Cerebellar cortex (tissue), 1 donor: ENCODE data around the gene LSG1.
"Not testable (repeated sequence)": the region's sequence is repeated elsewhere in the genome, so short reads cannot be mapped to it uniquely, and the experiment has no call there.

Experiments used
- DNase-seq: peaks from one replicate; pipeline ENCODE4 v3.0.0-alpha.2; 2015; ENCODE audit warnings: low spot score

The LSG1 gene

DNA sequence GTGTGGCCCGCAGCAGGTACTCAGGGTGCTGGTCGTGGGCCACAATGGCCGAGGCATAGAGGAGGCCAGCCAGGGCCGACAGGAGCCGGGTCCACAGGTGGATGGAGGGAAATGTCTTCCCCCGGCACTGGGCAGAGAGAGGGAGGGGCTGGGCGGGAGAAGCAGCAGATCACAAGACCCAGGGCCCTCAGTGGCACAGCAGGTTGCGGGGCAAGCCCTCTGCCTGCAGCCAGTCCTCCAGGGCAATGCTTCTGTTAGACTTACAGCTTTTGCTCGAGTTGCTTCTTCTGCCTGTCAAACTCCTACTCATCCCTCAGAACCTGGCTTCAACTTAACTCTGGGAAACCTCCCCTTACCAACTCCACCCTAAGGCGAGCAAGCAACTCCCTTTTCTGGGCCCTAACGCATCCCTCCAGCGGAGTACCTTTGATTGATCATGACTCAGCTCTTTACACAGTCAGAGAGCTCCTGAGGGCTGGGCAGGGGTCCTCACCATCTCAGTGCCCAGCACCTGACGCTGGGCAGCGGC lies 54.8 kb downstream of the LSG1 start:
- no peak for DNase-seq

DNA sequence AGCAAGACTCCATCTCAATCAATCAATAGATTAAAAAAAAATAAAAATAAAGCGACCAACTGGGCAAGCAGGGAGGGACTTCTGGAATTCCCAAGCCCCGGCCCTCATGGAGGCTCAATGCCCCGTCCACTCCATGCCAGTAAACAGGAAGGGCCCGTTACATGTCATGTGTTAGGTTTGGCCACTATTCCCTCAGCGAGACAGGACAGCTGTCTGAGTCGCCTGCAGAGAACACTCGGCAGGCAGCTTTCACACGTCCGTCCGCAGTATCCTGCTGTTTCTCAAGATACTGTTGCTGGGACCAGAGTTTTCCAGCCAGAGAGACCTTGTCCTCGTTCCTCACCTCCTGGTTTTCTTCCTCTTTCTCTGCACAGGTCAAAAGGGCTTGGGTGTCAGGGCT lies 56.8 kb downstream of the LSG1 start:
- no peak for DNase-seq

- no peak for DNase-seq
These were observed 59.8 kb downstream of the LSG1 start for GRCh38 chr3:194612221-194612620.

GRCh38 chr3:194610689-194611088 lies 61.3 kb downstream of the LSG1 start:
- DNase-seq: no peak

DNA sequence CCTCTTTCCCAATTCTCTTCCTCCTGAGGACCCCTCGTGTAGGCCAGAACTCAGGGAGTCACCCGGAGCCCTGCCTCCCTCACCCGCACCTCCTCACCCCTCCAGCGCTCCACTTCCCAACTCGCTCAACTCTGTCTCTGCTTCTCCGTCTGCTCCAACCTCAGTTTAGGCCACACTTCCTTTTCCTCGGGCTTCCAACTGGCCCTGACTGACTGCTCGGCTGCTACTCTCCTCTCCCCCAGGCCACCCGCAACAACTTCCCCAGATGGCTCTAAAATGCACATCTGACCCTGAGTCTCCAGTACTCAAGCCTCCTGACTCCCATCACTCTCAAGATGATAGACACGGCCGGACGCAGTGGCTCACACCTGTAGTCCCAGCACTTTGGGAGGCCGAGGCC lies 62.4 kb downstream of the LSG1 start:
- no peak for DNase-seq

DNA sequence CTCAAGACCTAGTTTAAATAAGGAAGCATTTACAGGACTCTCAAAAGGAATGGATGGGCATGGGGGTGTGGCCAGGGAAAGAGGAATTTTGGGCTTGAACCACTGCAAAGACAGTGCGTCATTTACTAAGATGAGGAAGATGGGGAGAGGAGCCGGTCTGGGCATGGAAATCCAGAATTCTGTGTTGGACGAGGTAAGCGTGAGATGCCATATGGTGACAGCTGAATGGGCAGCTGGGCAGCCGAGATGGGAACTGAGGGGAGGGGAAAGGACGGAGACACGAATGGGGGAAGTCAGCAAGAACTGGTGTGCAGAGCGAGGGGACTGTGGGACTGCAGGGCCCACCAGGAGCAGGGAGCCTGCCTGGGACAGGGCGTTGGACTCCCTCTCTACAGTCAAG lies 63.0 kb downstream of the LSG1 start:
- DNase-seq: no peak

DNA sequence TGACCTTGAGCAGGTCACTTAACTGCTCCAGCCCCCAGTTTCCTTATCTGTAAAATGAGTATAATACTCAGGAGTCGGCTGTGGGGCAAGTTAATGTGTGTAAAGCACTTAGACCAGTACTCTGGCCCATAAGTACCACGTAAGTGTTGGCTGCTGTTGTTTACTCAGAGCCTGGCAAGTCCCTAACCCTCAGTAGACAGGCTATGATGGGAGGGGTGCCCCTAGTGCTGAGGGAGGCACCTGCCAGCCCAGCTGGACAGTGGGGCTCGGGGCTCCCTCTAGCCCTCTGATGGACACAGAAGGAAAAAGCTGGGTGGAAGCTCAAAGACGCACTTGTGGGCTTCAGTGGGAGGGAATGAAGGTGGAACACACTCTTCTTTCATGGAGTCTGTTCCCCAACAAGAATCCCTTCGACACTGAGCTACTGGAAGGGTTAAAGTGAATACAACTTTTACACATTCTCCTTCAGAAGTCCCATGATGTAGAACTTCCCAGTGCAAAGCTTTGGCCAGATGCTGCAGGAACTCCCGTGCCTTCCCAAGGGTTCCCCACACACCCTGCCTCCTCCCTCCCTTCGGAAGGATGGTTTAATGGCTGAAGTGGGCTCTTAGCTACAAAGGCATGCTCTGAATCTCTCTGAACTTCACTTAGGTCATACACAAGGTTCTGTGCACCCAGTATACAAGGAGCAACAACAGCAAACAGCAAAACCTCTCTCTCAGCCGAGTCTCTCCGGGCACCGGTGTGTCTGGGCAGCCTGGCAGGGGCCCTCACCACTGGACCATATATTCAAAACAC lies 64.2 kb downstream of the LSG1 start:
- DNase-seq: no peak

- DNase-seq: no peak
These were observed 65.0 kb downstream of the LSG1 start for GRCh38 chr3:194606941-194607340.

DNA sequence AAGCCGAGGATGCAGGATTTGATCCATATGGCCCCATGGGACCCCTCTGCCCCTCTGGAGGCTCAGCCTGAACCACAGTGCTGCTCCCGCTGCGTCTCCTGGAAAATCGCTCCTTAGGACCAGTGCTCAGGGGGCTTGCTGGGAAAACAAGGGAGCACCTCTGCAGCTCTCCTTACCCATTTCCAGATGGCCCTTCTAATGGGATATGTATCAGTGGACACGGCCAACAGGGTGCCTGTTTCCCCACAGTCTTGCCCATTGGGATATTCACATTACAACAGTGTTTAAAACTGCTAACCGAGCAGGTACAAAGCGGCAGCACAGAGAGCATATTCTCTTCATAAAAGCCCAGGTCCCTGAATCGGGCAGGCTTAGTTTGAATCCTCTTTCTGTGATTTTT lies 65.8 kb downstream of the LSG1 start:
- DNase-seq: no peak

GRCh38 chr3:194605314-194605713 lies 66.7 kb downstream of the LSG1 start:
- DNase-seq: not testable (repeated sequence)

- no peak for DNase-seq
These were observed 67.2 kb downstream of the LSG1 start for GRCh38 chr3:194604837-194605236.

GRCh38 chr3:194604126-194604525 lies 67.9 kb downstream of the LSG1 start:
- no peak for DNase-seq

DNA sequence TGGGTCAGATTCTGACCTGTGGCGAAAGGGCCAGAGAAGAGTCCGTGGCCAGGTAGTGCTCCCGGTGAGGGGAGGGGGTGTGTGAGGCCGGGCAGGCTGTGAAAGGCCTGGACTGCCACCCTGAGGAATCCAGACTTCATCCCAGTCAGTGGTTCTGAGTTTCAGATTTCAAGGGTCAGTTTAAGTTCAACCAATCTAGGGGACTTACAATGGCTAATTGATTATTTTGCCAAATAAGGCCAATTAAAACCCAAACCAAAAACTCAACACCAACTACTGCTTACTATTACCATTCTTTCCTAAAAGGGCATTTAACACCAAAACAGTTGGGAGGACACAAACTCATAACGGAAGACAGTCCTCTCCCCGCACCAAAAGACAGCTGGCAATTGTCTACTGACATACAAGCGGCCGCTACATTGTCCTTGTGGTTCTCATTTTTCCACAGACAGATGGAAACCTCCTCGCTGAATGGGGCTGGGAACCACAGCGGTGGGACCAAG lies 69.3 kb downstream of the LSG1 start:
- DNase-seq: no peak

DNA sequence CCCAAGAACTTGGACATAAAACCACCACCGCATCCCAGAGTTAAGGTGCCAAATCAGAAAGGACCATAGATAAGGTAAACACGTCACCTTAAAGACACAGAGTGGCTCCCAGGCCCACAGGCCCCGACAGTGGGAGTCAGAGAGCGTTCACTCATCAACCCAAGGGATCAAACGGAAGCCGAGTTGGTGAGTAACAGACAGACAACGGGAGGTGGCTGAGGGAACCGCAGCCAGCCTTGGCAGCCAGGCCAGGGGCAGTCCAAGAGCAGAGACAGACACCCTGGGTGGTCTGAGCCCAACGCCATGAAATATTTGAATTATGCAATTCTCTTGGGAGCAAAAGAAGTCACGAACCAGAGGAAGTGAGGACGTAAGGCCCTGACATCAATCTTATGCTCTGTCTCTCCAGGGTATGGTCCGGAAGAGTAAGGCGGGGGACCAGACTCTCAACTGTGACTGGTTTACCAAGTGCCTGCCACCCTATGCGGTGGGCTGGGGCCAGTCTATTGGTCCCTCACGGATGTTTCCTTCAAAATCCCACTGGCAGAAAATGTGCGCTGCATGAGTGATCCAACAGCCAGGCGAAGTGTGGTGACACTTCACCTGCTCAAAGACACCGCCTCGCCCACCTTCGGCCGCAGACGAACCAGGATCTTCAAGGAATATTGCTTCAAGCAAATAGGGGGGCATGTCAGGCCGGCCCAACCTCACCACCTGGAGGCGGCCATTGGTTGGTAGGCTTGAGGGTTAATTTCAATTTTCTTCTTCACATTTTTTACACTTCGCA lies 73.0 kb downstream of the LSG1 start:
- no peak for DNase-seq

DNA sequence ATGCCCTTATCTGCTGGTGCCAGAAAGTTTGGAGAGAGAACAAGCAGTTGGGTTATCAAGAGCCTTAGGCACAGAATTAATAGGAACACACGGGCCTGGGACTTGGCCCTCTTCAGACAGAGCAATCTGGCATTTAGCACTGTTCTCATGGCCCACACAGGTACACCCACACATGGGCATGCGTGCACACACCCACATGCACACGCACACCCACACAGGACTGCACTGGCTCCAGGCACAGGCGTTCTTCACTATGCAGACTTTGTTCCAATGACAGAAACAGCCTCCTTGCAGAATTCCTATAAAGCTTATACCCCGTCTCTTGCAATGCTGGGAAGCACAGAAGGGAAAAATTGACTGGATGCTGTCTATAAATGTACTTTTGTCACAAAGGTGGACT lies 75.1 kb downstream of the LSG1 start:
- DNase-seq: no peak

GRCh38 chr3:194592798-194593752 lies 78.9 kb downstream of the LSG1 start:
- no peak for DNase-seq
